ENCODE measurements around the gene CDH18. TPM values are rescaled to one million over a fixed set of nuclear protein-coding genes. Genes with fewer than 3 reads are reported as not detected.

CDH18 gene
- total RNA-seq, 1 experiment from 2014 or later = not detected

DNA sequence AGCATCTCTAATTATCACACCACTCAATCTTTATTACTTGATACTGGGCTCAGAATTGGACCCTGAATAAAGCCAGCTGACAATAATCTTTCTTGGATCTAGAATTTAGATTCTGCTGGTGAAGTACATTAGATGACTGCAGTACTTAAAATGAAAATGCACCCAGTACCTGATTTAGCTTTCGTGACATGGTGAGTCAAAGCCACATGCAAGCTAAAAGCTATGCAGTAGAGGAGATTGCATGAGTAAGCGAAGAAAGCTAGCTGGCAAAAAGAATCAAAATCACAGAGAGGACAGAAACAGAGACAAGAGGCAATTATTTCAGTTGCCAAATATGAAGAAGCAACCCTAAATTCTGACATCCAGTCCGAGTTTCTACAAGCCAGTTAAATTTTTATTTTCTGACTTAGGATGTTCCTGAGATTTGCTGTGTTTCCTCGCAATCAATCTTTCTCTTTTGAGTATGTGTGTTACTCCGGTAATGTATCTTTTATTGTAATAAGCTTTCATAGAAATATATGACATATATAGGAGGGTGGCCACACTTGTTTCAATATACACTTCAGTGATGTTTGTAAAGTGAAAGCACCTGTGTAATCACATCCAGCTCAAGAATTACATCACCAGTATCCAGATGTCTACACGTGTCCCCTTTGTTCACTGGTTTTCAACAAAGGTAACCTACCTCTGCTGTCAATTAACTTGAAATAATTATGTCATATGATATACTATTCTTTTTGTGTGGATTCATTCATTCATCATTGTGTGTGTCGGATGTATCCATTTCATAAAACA lies 101.7 kb downstream of the CDH18 start:
- RAD21 ChIA-PET (ENCODE audit: low non-redundant PET in 1 of 2, low total read pairs in 2 of 2, uncharacterized antibody in 2 of 2, unreplicated experiment in 2 of 2) = no interaction called here
- intact Hi-C loops (cut with micrococcal nuclease) = no loop called here
- Histone ChIP-seq H3K4me3 (replicated peaks in 1 of 2; ENCODE audit: low read depth in 1 of 2, low read length in 2 of 2) (no peak overlapping the region), H3K9me3 (ENCODE audit: control insufficient read depth in 1 of 2, insufficient read depth in 1 of 2, low read depth in 1 of 2, low read length in 2 of 2) (peaks cover 8 to 16% of the 10 kb centered on the region in 2 experiments; a peak in 3 of 4 replicates), H3K27me3 (ENCODE audit: insufficient read depth, low read length) (no peaks in the 10 kb centered on the region), H3K79me2 (ENCODE audit: insufficient read depth, low read length) (no peaks in the 10 kb centered on the region), H4K20me1 (ENCODE audit: insufficient read depth) (no peaks in the 10 kb centered on the region; the same call in 1 of the 2 replicates), H3K4me1 (ENCODE audit: control insufficient read depth in 1 of 2, insufficient read depth in 2 of 2, low read length in 2 of 2) (no peaks in the 10 kb centered on the region), H3K36me3 (ENCODE audit: control insufficient read depth in 1 of 2, insufficient read depth in 2 of 2, low read length in 2 of 2) (no peaks in the 10 kb centered on the region), H3K4me2 (ENCODE audit: low read length) (no peak overlapping the region), H3K27ac (ENCODE audit: low read depth, low read length) (no peak overlapping the region), H3K9ac (ENCODE audit: low read length) (no peak overlapping the region), H3K9me2 (ENCODE audit: insufficient read depth) (no peaks in the 10 kb centered on the region), H2AFZ (ENCODE audit: low read depth, low read length, poor library complexity, severe bottlenecking) (no peak overlapping the region)
- POLR2A ChIA-PET = no interaction called here
- TF ChIP-seq, protein P1, sequence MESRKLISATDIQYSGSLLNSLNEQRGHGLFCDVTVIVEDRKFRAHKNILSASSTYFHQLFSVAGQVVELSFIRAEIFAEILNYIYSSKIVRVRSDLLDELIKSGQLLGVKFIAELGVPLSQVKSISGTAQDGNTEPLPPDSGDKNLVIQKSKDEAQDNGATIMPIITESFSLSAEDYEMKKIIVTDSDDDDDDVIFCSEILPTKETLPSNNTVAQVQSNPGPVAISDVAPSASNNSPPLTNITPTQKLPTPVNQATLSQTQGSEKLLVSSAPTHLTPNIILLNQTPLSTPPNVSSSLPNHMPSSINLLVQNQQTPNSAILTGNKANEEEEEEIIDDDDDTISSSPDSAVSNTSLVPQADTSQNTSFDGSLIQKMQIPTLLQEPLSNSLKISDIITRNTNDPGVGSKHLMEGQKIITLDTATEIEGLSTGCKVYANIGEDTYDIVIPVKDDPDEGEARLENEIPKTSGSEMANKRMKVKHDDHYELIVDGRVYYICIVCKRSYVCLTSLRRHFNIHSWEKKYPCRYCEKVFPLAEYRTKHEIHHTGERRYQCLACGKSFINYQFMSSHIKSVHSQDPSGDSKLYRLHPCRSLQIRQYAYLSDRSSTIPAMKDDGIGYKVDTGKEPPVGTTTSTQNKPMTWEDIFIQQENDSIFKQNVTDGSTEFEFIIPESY (IDR thresholded peaks at IDR 0.05; ENCODE audit: extremely low read depth, insufficient replicate concordance, low read length) = no peak
- no peak for TF ChIP-seq EZH2phosphoT487 (IDR thresholded peaks at IDR 0.05; ENCODE audit: borderline replicate concordance)
- no peak for TF ChIP-seq TCF7L2 (IDR thresholded peaks at IDR 0.05; ENCODE audit: borderline replicate concordance, extremely low read depth, insufficient read depth, insufficient read length)
- no peak for TF ChIP-seq CEBPB (IDR thresholded peaks at IDR 0.05; ENCODE audit: low read depth)
- TF ChIP-seq ZFX (IDR thresholded peaks at IDR 0.05) = no peak
- no peak for TF ChIP-seq SIN3A (IDR thresholded peaks at IDR 0.05; ENCODE audit: low read depth)
- no peak for TF ChIP-seq RAD21 (IDR thresholded peaks at IDR 0.05; ENCODE audit: low read depth)
- no peak for TF ChIP-seq SP1 (IDR thresholded peaks at IDR 0.05; ENCODE audit: low read depth)
- TF ChIP-seq FOSL1 (IDR thresholded peaks at IDR 0.05; ENCODE audit: low read depth) = no peak
- TF ChIP-seq, protein P2, sequence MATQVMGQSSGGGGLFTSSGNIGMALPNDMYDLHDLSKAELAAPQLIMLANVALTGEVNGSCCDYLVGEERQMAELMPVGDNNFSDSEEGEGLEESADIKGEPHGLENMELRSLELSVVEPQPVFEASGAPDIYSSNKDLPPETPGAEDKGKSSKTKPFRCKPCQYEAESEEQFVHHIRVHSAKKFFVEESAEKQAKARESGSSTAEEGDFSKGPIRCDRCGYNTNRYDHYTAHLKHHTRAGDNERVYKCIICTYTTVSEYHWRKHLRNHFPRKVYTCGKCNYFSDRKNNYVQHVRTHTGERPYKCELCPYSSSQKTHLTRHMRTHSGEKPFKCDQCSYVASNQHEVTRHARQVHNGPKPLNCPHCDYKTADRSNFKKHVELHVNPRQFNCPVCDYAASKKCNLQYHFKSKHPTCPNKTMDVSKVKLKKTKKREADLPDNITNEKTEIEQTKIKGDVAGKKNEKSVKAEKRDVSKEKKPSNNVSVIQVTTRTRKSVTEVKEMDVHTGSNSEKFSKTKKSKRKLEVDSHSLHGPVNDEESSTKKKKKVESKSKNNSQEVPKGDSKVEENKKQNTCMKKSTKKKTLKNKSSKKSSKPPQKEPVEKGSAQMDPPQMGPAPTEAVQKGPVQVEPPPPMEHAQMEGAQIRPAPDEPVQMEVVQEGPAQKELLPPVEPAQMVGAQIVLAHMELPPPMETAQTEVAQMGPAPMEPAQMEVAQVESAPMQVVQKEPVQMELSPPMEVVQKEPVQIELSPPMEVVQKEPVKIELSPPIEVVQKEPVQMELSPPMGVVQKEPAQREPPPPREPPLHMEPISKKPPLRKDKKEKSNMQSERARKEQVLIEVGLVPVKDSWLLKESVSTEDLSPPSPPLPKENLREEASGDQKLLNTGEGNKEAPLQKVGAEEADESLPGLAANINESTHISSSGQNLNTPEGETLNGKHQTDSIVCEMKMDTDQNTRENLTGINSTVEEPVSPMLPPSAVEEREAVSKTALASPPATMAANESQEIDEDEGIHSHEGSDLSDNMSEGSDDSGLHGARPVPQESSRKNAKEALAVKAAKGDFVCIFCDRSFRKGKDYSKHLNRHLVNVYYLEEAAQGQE (IDR thresholded peaks at IDR 0.05; ENCODE audit: low read depth) = no peak
- TF ChIP-seq, protein P3, sequence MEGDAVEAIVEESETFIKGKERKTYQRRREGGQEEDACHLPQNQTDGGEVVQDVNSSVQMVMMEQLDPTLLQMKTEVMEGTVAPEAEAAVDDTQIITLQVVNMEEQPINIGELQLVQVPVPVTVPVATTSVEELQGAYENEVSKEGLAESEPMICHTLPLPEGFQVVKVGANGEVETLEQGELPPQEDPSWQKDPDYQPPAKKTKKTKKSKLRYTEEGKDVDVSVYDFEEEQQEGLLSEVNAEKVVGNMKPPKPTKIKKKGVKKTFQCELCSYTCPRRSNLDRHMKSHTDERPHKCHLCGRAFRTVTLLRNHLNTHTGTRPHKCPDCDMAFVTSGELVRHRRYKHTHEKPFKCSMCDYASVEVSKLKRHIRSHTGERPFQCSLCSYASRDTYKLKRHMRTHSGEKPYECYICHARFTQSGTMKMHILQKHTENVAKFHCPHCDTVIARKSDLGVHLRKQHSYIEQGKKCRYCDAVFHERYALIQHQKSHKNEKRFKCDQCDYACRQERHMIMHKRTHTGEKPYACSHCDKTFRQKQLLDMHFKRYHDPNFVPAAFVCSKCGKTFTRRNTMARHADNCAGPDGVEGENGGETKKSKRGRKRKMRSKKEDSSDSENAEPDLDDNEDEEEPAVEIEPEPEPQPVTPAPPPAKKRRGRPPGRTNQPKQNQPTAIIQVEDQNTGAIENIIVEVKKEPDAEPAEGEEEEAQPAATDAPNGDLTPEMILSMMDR (IDR thresholded peaks at IDR 0.05 in 2 of 3, conservative IDR thresholded peaks at IDR 0.05 in 1 of 3; ENCODE audit: borderline replicate concordance in 1 of 3, insufficient read depth in 1 of 3, low read depth in 2 of 3, low read length in 2 of 3) = no peak
- no peak for TF ChIP-seq ELF1 (IDR thresholded peaks at IDR 0.05; ENCODE audit: borderline replicate concordance, low read depth)
- DNase-seq (ENCODE audit: low read depth, low spot score) (no peak), ATAC-seq (no peak)
- CTCF ChIA-PET = no interaction called here
- BruUV-seq (replicated peaks) = no TSS peak
